Germinal center (tissue), 1 donor: ENCODE data around the gene ADARB1.

ENCODE experiments used
- DNase-seq: peaks from one replicate; pipeline ENCODE4 v3.0.0; 2012; ENCODE audit warnings: mixed read lengths, low spot score

Gene ADARB1

GRCh38 chr21:45075596-45076244 lies 1.3 kb downstream of the ADARB1 start:
- DNase-seq = no peak

- no peak for DNase-seq
These were observed 1.9 kb downstream of the ADARB1 start for GRCh38 chr21:45076245-45076711.

- DNase-seq = no peak
These were observed 4.0 kb downstream of the ADARB1 start for GRCh38 chr21:45078371-45078770.

GRCh38 chr21:45078877-45079281 lies 4.5 kb downstream of the ADARB1 start:
- no peak for DNase-seq

GRCh38 chr21:45079351-45079750 lies 5.0 kb downstream of the ADARB1 start:
- no peak for DNase-seq

GRCh38 chr21:45080232-45080631 lies 5.9 kb downstream of the ADARB1 start:
- DNase-seq = no peak

GRCh38 chr21:45080639-45081414 lies 6.4 kb downstream of the ADARB1 start:
- no peak for DNase-seq

- no peak for DNase-seq
These were observed 7.3 kb downstream of the ADARB1 start for GRCh38 chr21:45081636-45082035.

- DNase-seq = no peak
These were observed 8.4 kb downstream of the ADARB1 start for GRCh38 chr21:45082736-45083135.

GRCh38 chr21:45084121-45084520 lies 9.7 kb downstream of the ADARB1 start:
- DNase-seq = no peak

GRCh38 chr21:45084881-45085536 lies 10.6 kb downstream of the ADARB1 start:
- DNase-seq = no peak

GRCh38 chr21:45085700-45086099 lies 11.3 kb downstream of the ADARB1 start:
- DNase-seq = no peak

- DNase-seq = no peak
These were observed 12.1 kb downstream of the ADARB1 start for GRCh38 chr21:45086337-45086958.

- no peak for DNase-seq
These were observed 12.8 kb downstream of the ADARB1 start for GRCh38 chr21:45087022-45087823.

- DNase-seq = no peak
These were observed 13.7 kb downstream of the ADARB1 start for GRCh38 chr21:45088116-45088515.

GRCh38 chr21:45088729-45089128 lies 14.3 kb downstream of the ADARB1 start:
- no peak for DNase-seq

GRCh38 chr21:45089964-45090363 lies 15.6 kb downstream of the ADARB1 start:
- no peak for DNase-seq

- DNase-seq = no peak
These were observed 16.6 kb downstream of the ADARB1 start for GRCh38 chr21:45090966-45091365.

- no peak for DNase-seq
These were observed 17.4 kb downstream of the ADARB1 start for GRCh38 chr21:45091550-45092322.

GRCh38 chr21:45093035-45093532 lies 18.7 kb downstream of the ADARB1 start:
- DNase-seq = no peak

GRCh38 chr21:45094412-45094811 lies 20.0 kb downstream of the ADARB1 start:
- DNase-seq = no peak
